NCI-H2107 treated with DMSO at 0.1 percent for 48 hours (cell line): ENCODE data around the gene PYHIN1.
"Not testable (repeated sequence)": the region's sequence is repeated elsewhere in the genome, so short reads cannot be mapped to it uniquely, and the experiment has no call there.

Source experiments
- DNase-seq: peaks from one replicate; lab custom pipeline; 2025; ENCODE audit not compliant: unreplicated experiment; lab: John Stamatoyannopoulos, UW

Gene PYHIN1

GRCh38 chr1:158979229-158979628 is 47.9 kb downstream of the PYHIN1 start:
- DNase-seq, result no peak

DNA sequence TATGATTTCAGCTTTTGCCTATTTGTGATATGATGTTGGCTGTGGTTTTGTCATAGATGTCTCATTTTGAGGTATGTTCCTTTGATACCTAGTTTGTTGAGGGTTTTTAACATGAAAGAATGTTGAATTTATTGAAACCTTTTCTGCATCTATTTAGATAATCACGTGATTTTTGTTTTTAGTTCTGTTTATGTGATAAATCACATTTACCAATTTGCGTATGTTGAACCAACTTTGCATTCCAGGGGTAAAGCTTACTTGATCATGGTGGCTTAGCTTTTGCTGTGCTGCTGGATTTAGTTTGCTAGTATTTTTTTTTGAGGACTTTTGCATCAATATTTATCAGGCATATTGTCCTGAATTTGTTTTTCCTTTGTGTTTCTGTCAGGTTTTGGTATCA is 51.9 kb downstream of the PYHIN1 start:
- no peak for DNase-seq

GRCh38 chr1:158984386-158984785 is 53.0 kb downstream of the PYHIN1 start:
- DNase-seq, result no peak

DNA sequence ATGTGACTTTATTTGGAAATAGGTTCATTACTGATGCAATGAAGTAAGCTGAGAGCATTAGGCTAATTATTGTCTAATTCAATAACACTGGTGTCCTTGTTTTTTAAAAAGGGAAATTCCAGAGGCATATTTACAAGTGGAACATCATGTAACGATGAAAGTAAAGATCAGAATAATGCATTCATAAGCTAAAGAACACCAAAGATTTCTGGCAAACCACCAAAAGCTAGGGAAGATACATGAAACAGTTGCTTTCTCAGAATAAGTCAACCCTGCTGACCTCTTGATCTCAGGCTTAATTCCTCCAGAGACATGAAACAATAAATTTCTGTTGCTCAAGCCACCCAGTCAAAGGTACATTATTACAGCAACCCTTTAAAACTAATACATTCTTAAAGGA is 58.1 kb downstream of the PYHIN1 start:
- DNase-seq, result no peak

- no peak for DNase-seq
Observed at GRCh38 chr1:158992787-158993312, 61.5 kb downstream of the PYHIN1 start.

- no peak for DNase-seq
Observed at GRCh38 chr1:158996998-158997397, 65.6 kb downstream of the PYHIN1 start.

- no peak for DNase-seq
Observed at GRCh38 chr1:158998037-158998780, 66.9 kb downstream of the PYHIN1 start.

- DNase-seq, result peak; percentile 11
Observed at GRCh38 chr1:158998781-158999161, 67.4 kb downstream of the PYHIN1 start.

DNA sequence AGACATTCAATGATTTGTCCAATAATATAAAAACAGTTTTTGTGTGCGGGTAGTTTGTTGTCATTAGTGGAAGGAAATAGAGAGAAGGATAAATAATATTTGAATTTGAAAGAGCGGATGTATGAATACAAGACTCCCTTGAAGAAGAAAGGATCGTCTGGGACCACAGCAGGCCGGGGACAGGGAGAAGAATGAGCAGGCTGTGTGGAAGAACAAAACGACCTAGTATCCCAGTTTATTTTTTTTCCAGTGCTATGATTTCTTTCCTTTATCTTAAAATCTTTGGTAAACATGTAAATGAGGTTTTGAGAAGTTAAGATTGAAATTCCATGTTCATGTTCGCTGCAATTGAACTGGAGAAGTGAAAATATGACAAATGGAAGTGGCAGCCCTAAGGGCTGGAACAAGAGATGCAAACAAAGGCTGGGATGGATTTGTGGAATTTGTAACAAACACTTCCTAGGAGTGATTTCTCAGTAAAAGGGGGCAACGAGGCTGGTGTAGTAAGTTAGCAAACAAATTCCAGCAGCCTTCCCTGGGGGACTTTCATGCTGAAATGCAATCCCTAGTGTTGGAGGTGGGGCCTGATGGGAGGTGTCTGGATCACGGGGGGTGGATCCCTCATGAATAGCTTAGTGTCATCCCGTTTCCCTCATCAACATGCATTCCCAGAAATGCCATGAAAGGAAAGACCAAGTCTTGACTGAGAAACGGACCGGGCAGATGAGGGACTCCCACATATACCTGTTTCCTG is 68.1 kb downstream of the PYHIN1 start:
- no peak for DNase-seq

DNA sequence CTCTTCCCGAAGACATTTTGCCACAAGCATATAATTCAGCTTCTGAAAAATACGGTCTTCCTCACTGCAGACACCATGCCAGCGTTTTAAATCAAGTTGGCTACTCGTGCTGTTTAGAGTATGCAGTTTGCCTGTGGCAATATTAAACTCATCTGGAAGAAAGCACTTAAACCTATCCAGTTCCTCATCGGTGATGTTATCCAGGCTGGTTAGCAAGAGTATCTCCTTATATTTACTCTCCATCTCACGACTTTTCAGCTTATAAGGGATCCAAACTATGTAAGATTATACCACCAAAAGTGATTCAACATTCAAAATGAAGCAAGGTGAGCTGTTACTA is 68.7 kb downstream of the PYHIN1 start:
- no peak for DNase-seq

- no peak for DNase-seq
Observed at GRCh38 chr1:159000625-159001024, 69.3 kb downstream of the PYHIN1 start.

GRCh38 chr1:159005161-159005560 is 73.8 kb downstream of the PYHIN1 start:
- DNase-seq, result no peak

DNA sequence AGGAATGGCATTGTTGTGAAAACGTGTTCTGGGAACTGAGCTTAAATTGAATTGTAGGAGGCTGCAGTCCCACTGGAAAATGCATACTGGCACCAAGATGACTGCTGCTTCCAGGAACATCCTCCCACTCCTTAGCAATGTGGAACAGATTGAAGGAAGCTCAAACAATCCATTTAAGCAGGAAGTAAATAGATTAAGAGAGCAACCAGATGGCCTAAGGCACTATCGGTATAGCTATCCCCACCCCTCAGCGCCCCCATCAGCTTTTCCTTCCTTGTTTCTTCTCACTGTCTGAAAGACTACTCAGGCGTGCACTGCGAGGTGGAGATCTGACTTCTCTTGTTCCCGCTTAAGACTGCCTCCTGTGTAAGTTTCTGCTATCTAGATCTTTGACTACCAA is 74.3 kb downstream of the PYHIN1 start:
- DNase-seq, result no peak

DNA sequence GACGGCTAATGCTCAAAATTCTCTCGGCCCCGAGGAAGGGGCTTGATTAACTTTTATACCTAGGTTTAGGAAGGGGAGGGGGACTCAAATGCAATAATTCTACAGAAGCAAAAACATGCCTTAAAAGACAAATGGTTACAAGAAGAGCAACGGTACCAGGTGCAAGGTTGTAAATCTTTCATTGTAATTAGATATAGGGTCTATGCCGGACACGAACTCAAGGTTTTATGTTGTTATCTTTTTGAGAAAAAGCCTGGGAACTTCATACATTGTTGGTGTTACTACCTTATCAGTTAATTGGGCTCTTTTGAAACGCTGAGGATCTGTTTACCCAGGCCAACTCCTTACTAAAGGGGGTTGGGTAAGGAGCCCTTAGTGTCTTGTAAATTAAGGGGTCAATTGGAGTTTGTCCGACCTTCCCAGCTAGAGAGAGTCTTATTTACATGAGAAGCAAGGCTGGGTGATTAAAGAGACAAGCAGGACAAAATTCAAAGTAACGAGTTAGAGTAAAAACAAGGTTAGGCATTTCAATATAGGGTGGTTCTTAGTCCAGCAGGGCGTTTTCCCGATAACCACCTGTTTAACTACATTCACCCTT is 75.0 kb downstream of the PYHIN1 start:
- DNase-seq, result not testable (repeated sequence)

DNA sequence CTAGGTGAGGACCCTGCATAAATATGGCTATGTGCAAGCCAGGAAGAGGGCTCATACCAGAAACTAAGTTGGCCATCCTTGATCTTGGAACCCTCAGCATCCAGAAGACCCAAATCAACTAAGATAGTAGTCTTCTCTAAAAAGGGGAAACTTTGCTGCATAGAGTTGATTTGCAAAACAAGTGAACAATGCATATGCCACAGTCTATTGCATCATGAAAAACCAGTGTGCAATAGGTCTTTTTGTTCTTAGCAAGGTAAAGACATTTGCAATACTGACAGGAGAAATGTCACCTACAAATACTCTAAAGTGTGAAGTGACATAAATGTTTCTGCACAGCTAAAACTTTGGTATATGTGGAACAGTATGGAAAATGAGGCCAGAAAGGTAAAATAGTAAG is 76.4 kb downstream of the PYHIN1 start:
- no peak for DNase-seq

GRCh38 chr1:159008744-159009188 is 77.4 kb downstream of the PYHIN1 start:
- DNase-seq, result no peak

GRCh38 chr1:159009287-159009686 is 77.9 kb downstream of the PYHIN1 start:
- no peak for DNase-seq

- no peak for DNase-seq
Observed at GRCh38 chr1:159009704-159010361, 78.5 kb downstream of the PYHIN1 start, which contains the start of gene IFI16. IFI16 (plus strand) TSS chr1:159009907; CDS start chr1:159014681, 4,774 bp downstream.

- DNase-seq, result no peak
Observed at GRCh38 chr1:159010391-159010790, 79.0 kb downstream of the PYHIN1 start.

DNA sequence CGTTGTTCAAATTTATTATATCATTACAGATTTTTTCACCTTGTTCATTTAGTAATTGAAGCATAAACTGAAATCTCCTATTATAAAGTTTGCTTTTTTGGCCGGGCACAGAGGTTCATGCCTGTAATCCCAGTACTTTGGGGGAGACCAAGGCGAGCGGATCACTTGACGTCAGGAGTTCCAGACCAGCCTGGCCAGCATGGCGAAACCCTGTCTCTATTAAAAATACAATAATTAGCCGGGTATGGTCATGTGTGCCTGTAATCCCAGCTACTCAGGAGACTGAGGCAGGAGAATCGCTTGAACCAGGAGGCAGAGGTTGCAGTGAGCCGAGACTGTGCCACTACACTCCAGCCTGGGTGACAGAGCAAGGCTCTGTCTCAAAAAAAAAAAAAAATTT is 79.6 kb downstream of the PYHIN1 start:
- not testable (repeated sequence) for DNase-seq

DNA sequence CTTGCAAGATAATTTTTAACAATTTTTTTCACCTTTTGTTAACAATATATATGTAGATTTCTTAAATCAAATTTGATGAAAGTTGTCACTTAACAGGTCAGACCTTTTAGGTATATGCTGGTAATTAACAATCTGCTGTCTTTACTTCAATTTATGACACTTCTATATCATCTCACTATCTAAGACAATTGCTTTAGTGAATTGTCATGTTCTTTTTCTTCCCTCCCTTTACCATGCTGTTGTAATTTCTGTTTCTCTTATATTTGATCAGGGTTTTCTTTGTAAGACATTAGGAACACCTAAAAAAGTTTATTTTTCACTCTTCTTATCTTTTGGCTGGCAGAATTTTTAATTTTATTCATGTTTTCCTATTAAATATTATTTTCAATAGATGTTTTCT is 80.4 kb downstream of the PYHIN1 start:
- DNase-seq, result no peak
